K562 (cell line): ENCODE data around the gene NKAIN4.

Experiments
- FOXM1 ChIP-seq, 2 experiments: fragments of 450-650 bp in 1 of 2; sonication (generic) in 1 of 2; formaldehyde crosslinking in 1 of 2; IDR thresholded peaks; 2 replicates each; pipeline versions ENCODE4 v1.6.1 to v1.9.0; 2017 to 2022; ENCODE audit warnings: low read depth in 2 of 2, mild to moderate bottlenecking in 2 of 2, missing genetic modification reagents in 1 of 2, moderate library complexity in 1 of 2
- HNRNPUL1 ChIP-seq: fragments of 200-400 bp; formaldehyde crosslinking; IDR thresholded peaks from 2 replicates; pipeline ENCODE4 v1.6.1; 2017; ENCODE audit warnings: low read length
- HOXB6 ChIP-seq: fragments of 250-450 bp; sonication (Bioruptor Pico); IDR thresholded peaks from 2 replicates; pipeline ENCODE4 v1.5.1; 2022; ENCODE audit warnings: mild to moderate bottlenecking, borderline replicate concordance
- KDM1A ChIP-seq, 2 experiments: fragments of 450-650 bp; IDR thresholded peaks; 2 replicates each; pipeline ENCODE4 v1.6.1; 2016; ENCODE audit warnings: mild to moderate bottlenecking in 2 of 2
- NR1H2 ChIP-seq: sonication (generic); formaldehyde crosslinking; IDR thresholded peaks from 2 replicates; pipeline ENCODE4 v1.4.0; 2020; ENCODE audit warnings: mild to moderate bottlenecking, missing genetic modification reagents
- POLR2A ChIP-seq: fragments of 450-650 bp; conservative IDR thresholded peaks from 2 replicates; pipeline ENCODE4 v1.6.1; 2016
- RBM34 ChIP-seq: fragments of 200-400 bp; formaldehyde crosslinking; IDR thresholded peaks from 2 replicates; pipeline ENCODE4 v1.6.1; 2018; ENCODE audit warnings: low read length, borderline replicate concordance; ENCODE audit not compliant: insufficient read depth
- ZNF384 ChIP-seq: IDR thresholded peaks from 2 replicates; pipeline ENCODE4 v1.6.1; 2012; ENCODE audit warnings: low read depth, low read length, improper control_type of control experiment
- TF ChIP-seq, protein P1 (sequence below): IDR thresholded peaks from 2 replicates; pipeline ENCODE4 v1.6.1; 2014; ENCODE audit warnings: antibody characterized with exemption

DNA sequence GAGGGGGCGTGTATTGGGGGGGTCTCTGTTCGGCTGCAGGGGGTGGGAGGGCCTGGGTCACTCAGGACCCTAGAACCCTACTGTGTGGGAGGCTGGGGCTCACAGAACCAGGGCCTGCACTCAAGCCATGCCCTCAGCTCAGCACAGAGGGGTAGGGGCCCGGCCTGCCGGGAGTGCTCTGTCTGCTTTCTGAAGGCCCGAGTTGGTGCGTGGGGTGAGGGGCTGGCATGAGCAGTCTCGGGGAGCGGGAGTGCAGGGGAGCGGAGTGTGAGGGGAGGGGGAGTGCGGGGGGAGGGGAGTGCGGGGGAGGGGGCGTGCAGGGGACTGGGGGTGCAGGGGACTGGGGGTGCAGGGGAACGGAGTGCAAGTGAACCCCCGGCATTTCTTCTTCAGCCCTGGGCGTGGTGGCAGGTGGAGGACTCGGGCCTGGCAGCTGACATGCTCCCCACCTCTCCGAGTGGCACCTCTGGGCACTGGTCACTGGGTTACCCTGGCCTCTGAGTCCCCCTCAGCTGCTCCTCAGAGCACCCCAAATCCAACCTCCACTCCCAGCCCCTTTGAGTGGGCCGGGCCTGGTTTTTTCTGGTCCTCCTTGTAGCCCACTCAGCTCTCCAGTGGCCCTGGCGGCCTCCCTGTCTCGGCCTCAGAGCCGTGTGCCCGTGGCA is 39.7 kb upstream of the NKAIN4 start:
- TF ChIP-seq HOXB6 (CRISPR knock-in tag) (no peak), POLR2A (no peak), ZNF384 (no peak), HNRNPUL1 (no peak), NR1H2 (CRISPR knock-in tag) (no peak), RBM34 (no peak), FOXM1 (IDR thresholded peaks at IDR 0.05; ENCODE audit: low read depth) (no peak), FOXM1 (CRISPR knock-in tag; IDR thresholded peaks at IDR 0.05; ENCODE audit: low read depth) (no peak), KDM1A (IDR thresholded peaks at IDR 0.05) (no peak)
- TF ChIP-seq, protein P1, sequence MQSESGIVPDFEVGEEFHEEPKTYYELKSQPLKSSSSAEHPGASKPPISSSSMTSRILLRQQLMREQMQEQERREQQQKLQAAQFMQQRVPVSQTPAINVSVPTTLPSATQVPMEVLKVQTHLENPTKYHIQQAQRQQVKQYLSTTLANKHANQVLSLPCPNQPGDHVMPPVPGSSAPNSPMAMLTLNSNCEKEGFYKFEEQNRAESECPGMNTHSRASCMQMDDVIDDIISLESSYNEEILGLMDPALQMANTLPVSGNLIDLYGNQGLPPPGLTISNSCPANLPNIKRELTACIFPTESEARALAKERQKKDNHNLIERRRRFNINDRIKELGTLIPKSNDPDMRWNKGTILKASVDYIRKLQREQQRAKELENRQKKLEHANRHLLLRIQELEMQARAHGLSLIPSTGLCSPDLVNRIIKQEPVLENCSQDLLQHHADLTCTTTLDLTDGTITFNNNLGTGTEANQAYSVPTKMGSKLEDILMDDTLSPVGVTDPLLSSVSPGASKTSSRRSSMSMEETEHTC, result no peak
